Stimulated activated CD8-positive, alpha-beta memory T cell treated with anti-CD3 and anti-CD28 coated beads, Interleukin-15, amount 100 ng/mL, for 48 hours (primary cell): Measurements from ENCODE around the gene CCDC158.
"Not testable (repeated sequence)": the region's sequence is repeated elsewhere in the genome, so short reads cannot be mapped to it uniquely, and the experiment has no call there.

Source experiments
- DNase-seq, 2 donors: peaks; one replicate each; pipeline ENCODE4 v3.0.0-alpha.2; 2020; ENCODE audit warnings: low read depth in 2 of 2

Gene CCDC158

DNA sequence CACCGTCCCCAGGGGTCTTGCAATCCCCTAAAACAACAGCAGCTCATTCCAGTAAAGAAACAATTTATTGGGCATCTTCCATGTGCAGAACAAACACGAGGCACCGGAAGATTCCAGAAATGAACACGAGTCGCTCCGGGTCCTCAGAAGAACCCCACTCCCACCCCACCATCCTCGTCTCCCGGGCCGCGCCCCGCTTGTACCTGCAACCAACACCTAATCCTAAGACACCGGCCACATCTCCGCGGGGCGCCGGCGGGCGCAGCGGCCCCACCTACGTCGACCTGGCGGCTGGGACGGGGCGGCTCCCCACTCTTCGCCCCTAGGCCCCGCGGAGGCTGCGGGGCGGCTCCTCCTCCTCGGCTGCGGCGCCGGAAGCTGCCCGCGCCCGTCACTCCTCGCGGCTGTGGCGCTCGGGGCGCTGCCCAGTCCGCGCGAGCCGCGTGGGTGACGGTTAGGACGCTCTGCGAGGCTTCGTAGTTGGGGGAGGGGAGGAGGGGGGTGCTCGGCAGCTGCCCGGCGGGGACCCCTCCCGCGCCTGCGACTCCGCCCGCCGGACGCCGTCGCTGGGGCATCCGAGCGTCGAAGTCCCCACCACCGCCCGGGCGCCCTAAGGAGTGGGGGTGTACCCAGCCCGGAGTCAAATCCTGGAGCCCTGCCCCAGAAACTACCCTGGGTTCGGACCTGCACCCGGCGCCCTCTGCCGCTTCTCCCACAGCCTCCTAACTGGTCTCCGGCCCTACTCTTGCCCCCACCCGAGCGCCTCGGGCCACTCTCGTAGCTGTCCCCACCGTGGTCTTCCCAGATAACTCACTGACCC is at the start of gene CCDC158:
CCDC158 (minus strand) TSS at position 380 of the 820 bp plus-strand sequence. CDS start 17,934 bp downstream, outside the sequence.
- DNase-seq = no peak

DNA sequence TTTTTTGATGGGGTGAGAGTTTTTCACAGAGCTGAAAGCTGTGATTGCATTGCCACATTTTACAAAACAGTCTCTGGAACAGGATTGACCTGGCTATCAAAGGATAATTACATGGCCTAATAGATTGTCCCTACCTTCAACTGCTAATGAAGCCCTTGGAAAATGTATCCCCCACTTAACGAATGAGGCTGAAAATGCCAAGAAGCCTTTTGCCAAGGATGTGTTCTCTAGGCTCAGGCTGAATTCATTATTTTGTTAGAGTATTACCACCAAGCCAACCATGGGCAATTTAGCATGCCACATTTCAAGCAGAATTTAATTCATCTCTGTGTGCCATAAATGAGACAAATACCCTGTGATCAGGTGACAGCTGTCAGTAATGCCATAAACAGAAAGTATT is 49.6 kb upstream of the CCDC158 start:
- no peak for DNase-seq

DNA sequence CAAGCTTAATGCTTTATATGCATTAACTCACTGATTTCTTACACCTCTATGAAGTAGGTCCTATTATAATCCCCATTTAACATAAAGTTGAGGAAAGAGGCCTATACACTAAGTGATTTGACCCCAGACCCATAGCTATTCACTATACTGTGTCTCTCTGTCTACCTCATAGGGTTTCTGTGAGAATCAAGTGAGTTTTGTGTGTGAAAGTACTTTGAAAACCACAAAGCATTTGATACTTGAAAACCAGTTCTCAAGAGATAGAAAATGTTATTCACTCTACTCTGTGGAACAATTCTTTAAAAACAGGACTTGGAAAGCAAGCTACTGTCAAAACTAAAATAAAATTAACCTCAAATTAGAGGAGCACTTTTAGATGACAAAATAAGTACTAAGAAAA is 49.1 kb upstream of the CCDC158 start:
- no peak for DNase-seq

DNA sequence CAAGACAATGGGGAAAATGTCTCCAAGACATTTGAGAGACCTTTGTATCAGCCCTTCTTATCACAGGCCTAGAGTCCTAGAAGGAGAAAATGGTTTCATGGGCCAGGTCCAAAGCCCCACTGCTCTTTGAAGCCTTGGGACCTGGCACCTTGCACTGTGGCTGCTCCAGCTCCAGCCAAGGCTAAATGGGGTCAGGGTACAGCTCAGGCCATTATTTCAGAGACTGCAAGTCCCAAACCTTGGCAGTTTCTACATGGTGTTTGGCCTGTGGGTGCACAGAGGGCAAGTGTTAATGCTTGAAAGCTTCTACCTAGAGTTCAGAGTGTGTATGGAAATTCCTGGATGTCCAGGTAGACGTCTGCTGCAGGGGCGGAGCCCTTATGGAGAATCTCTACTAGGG is 42.6 kb upstream of the CCDC158 start:
- DNase-seq = no peak

DNA sequence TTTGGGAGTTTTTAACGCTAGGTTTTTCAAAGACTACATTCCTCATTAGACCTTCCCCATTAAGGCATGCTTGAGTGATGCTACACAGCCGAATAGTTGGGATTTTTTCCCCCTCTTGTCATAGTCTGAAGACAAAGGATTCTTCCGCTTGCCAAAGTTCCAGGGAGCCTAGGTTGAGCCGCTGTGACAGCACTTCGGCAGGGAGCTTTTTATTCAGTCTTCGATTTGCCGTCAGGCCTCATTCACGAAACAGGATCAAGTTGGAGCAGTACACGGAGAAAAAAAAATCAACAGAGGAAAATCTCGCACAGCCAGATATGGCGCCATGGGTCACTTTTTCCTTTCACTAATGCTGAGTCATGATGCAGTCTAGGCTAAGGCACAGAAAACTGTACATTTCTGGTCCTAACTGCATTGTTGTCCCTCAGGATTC is 38.4 kb upstream of the CCDC158 start:
- DNase-seq = no peak

DNA sequence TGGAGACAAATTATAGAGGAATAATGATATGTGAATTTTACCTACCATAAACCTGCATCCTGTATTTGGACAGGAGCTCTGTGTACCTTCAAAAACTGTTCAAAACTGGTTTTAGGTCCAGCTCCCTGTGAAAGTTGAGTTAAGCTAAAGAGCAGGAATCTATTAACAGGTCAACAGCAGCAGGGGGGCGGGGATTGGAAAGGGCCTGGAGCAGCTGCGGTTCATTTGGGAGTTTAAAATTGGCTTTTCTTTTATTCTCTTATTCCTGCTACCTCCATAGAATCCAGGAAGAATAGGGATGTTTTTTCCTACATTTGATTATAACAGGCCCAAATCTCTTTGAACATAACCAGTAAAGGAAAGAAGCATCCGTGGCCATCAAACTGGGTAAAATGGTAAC is 37.9 kb upstream of the CCDC158 start:
- DNase-seq = no peak

DNA sequence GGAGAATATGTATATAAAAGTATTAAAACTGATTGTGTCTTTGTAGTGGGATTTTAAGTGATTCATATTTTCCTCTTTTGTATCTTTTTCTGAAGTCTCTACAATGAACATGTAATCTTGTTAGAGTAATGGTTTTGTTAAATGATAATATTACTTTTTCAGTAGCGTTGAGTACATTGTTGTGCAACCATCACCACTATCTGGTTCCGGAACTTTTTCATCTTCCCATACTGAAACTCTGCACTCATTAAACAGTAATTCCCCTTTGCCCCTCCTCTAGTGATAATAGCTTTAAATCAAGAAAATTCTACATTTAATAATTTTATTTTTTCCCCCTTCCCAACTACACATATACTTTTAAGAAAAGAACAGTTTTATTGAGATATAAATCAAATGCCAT is 37.4 kb upstream of the CCDC158 start:
- DNase-seq = no peak

DNA sequence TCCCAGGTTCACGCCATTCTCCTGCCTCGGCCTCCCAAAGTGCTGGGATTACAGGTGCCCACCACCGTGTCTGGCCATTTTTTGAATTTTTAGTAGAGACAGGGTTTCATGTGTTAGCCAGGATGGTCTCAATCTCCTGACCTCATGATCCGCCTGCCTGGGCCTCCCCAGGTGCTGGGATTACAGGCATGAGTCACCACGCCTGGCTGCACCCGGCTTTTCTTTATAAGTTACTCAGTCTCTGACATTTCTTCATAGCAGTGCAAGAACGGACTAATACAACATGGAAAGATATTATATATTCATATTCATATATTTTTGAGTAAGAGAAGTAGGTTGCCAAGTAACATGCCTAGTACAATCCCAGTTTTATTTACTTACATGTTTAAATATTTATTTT is 36.9 kb upstream of the CCDC158 start:
- DNase-seq = no peak

DNA sequence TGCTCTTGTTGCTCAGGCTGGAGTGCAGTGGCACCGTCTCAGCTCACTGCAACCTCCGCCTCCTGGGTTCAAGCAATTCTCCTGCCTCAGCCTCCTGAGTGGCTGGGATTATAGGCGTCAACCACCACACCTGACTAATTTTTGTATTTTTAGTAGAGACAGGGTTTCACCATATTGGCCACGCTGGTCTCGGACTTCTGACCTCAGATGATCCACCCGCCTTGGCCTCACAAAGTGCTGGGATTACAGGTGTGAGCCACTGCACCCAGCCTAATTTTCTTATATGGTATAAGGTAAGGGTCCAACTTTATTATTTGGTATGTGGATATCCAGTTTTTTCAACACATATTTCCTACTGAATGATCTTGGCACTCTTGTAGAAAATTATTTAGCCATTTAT is 33.1 kb upstream of the CCDC158 start:
- not testable (repeated sequence) for DNase-seq

DNA sequence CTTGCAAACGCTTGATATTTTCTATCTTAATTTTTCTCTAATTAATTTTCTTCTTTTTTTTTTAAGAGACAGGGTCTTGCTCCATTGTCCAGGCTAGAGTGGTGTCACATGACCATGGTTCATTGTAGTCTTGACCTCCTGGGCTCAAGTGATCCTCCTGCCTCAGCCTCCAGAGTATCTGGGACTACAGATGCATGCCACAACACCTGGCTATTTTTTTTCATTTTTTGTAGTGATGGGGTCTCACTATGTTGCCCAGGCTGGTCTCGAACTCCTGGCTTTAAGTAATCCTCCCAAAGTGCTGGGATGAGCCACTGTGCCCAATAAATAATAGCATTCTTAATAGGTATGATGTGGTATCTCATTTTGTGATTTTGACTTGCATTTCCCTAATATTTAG is 32.3 kb upstream of the CCDC158 start:
- no peak for DNase-seq

DNA sequence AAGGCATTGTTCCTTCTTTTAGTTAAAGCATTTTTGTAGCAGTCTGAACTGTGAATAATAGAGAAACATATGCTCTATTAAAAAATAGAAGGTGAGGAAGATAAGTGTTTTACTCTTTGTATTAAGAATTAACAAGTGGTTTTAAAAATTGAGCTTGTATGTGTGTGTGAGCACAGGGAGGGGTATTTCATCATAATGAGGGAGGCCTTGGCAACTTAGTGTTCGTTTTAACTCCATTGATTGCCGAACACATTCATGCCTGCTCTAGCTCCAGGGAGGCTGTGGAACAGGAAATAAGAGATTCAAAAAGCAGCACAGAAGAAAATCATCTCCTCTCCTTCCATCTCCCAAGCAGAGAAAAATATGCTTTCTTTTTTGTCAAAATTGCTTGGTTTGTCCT is 28.9 kb upstream of the CCDC158 start:
- DNase-seq = no peak

DNA sequence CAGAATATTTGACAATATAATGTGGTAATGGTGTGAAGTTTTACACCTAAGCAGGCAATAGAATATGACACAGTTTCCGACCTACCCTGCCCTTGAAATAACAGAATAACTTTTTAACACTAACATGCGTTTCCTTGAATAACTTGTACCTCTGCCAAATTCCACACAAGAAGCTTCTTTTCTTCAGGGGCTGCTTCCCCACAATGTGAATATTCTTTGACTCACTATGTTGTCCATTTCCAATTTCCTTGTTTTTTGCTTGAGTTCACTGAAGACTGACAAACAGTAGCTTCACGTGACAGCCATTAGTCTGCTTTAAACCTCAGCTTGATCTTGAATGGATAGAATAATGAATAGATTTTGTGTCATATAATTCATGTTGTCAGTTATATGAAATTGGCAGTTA is 28.4 kb upstream of the CCDC158 start:
- no peak for DNase-seq

DNA sequence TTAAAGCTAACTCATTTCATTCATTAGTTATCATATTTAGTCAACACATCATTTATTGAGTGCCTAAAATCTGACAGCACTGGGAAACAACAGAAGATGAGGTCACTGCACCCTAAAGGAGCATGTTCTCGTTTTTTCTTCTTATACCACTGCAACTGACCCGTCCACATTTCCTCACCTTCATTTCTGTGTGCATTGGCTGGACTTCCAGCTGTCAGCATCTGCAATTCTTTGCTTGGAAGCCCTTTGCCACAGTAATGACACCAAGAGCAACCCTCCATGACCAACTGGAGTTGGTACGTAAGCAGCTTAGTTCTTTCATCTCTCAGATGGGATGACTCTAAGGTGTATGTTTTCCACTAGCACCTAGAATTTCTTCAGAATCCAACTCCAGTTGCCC is 27.3 kb upstream of the CCDC158 start:
- DNase-seq = no peak

DNA sequence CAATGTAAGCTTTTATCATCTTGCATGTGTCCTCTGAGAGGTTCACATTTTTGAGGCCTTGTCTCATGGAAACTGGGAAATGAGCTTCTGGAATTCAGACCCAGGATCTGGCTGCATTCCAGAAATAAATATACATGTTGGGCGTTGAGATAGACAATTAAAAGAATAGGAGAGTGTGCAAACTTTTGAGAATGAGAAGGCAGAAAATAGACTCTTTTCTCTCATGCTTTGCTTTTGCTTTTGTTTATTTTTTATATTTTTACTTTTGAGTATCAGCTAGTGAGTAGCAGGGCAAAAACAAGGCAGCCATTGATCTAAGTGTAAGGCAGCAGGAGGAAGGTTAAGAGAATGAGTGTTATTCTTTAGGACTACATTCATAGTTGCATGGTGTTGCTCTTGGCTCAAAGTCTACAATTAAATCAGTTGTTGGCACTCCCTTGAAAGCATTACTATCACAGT is 26.5 kb upstream of the CCDC158 start:
- no peak for DNase-seq

DNA sequence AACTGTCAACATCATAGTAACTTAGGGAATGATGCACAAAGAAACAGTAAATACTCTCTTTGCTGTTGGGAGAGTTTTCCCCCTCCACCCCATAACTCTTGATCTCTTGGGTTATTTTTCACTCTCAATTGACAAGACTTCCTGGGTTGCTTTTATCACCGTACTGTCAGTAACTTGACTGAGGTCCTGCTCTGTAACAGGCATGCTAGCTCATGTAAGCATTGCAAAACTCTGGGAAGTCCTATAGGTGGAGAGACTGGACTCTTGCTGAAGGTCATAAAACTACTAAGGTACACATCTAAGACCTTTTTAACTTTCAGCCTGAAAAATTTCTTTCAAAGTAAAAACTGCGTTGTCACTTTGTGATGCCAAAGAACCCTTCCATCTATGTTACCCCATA is 25.0 kb upstream of the CCDC158 start:
- DNase-seq = no peak

DNA sequence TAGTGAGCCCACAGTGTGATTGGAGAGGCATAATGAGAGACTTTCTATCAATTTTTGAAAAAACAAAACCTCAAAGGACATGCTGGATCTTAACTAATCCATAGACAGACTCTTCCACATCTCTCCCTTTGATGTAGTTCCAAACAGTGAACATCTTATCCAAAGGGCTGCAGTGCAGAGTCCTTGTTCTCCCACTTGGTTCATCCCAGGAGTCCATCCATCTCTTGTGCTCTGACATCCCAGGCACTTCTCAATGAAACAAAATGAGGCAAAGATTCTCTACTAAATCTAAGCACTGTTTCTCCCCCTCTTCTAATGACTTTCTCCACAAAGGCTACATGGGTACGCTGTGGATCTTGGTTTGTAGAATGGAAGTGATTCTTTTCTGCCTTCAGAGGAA is 22.4 kb upstream of the CCDC158 start:
- DNase-seq = no peak

DNA sequence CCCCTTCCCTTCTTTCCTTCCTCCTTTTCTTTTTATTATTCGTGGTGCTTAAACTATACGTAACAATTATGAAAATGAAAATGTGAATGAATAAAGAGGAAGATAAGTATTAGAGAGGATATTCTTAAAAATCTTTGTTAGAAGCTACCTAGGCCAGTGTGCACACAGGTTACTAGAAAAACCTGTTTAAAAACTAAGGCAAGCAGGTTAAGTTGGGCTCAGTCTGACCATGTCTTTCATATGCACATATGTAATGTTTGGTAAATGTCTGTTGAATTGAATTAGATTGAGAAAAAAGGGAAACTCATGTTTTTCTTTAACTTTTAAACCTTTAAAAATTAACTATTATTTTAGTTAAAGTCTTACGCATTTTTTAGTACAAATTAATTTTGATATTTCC is 21.9 kb upstream of the CCDC158 start:
- DNase-seq = no peak

DNA sequence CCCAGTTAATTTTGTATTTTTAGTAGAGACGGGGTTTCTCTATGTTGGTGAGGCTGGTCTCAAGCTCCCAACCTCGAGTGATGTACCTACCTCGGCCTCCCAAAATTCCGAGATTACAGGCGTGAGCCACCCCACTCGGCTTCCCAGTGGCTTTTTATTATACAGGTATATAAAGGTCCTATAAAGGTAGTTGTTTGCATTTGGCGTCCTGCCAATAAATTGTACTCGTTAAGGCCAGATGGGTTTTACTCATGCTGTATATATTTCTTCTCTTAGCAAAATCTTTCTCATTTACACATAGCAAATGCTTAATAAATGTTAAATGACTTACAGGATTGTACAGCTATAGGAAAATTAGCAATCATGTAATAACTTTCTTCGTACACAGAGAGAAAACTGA is 20.9 kb upstream of the CCDC158 start:
- DNase-seq = no peak

DNA sequence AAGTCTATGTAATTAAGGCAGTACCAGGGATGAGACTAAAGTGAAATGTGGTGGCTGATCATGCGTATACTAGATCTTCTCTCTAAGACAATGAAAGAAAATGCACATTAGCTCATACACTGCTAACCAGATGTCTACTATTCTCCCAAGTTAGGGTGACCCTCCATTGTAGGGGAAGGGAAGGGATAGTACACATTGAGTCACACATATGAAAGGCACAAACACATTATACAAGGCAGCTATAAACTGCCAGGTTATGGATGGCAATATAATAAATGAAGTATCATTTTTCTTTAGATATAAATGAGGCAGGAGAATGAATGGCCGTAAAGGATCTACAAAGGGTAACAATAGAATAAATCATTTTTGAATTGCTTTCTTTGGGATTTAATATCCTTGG is 18.6 kb upstream of the CCDC158 start:
- DNase-seq = no peak

DNA sequence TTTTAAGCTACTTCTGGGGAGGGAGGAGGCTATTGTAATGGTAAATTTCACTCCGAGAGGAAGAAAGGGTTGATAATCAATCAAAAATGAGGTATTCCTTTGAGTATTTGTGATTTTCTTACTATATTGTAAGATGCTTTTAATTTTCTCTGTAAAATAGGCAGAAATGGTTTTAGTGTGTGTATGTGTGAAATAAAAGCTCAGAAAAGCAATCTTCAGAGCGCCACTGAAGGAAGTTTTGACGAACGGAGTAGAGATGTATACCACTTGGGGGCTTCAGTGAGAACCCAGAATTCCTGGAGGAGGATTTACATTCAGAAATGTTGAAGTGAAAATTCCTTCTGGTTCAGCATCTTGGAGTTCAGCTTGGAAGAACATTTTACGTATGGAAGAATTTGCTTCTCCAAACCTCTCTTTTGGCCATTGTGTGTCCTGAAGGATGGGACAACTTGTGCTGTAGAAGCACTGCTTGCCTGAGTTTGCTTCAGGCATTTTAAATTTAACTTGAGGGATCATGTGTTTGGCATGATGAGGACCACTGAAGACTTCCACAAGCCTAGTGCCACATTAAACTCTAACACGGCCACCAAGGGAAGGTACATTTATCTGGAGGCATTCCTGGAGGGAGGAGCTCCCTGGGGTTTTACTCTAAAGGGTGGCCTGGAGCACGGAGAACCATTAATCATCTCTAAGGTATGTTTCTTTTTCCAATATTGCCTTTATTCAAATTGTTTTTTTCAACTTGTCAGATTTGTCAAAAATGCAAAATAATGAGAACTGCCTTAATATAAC is 14.8 kb upstream of the CCDC158 start:
- DNase-seq = no peak

DNA sequence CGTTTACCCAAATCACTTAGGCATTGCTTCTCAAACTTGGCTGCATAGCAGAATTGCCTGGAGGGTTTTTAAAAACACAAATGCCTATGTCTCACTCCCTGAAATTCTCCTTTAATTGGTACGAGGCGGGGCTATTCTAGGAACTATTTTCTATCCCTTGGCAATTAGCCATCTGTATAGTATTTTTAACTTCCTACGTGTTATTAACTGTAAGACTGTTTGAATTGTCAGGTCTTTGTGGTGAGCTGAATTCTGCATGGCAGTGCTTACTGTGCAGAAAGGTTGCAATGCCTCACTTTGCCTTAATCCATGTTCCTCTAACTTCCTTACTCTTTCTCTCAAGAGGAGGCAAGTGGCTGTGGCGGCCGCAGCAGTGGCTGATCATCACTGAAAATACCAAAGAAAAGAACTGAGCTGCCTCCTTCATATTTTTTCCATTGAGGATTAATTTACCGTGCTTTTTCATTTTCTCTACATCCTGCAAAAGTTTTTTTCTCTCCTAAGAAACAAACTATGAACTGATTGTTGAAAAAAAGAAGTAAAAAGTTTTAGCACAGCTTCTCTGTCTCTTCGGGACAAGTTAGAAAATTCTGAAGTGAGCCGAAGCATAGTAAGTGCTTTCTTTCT is 14.1 kb upstream of the CCDC158 start, which contains the start of gene SHROOM3:
SHROOM3 (plus strand) TSS at position 329 of the 627 bp plus-strand sequence. CDS start 824 bp downstream, outside the sequence.
- no peak for DNase-seq
